ENCODE measurements around the gene RAB1B. TPM values are rescaled to one million over a fixed set of nuclear protein-coding genes. Genes with fewer than 3 reads are reported as not detected.

Gene RAB1B
- total RNA-seq, 4 donors from 2014 or later: 97.2 to 163 (median 132) TPM

DNA sequence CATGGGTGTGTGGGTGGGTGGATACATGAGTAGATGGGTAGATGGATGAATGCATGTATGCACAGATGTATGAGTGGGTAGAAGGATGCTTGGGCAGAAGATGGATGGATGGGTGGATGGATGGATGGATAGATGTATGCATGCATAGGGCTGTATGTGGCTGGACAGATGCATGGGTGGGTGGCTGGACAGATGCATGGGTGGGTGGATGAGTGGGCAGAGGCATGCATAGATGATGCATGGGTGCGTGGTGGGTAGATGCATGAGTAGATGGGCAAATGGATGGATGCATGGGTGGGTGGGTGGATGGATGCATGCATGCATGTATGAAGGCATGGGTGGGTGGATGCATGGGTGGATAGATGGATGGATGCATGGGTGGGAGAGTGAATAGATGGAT, 55.2 kb downstream of the RAB1B start:
- WGBS: 97% methylated on average over 1 of the region's 1 CpG
- DNase-seq (ENCODE audit: extremely low spot score): no peak
- no peaks in the 10 kb centered on the region for H3K27me3 ChIP-seq

DNA sequence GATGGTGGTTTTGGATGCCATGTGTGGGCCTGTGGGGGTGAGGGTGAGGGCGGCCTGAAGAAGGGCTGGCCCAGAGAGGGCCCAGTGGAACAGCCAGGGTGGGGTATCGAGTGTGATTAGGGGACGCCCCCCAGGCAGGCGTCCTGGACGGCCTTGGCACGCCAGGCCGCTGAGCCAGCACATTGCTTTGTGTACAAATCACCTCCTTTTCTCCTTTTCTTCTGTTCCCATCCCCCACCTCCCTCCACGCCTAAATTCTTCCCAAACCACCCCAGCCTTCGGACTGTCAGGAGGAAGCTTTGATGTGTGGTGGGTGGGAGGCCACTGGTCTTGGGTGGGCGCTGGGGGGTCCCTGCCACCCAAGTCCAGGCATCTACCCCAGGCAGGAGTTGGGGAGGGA, 56.2 kb downstream of the RAB1B start:
- Histone ChIP-seq H3K9me3 (no peaks in the 10 kb centered on the region), H3K4me1 (peaks cover 34 to 45% (median 45%) of the 10 kb centered on the region in 4 donors), H3K36me3 (no peaks in the 10 kb centered on the region), H3K27ac (replicated peaks in 1 of 4) (no peak overlapping the region), H3K4me3 (no peak overlapping the region), H3K27me3 (no peaks in the 10 kb centered on the region)
- TF ChIP-seq POLR2A (IDR thresholded peaks at IDR 0.05; ENCODE audit: low read depth) (no peak), POLR2AphosphoS5 (IDR thresholded peaks at IDR 0.05) (no peak), EP300 (IDR thresholded peaks at IDR 0.05) (no peak)
- TF ChIP-seq, protein P1, sequence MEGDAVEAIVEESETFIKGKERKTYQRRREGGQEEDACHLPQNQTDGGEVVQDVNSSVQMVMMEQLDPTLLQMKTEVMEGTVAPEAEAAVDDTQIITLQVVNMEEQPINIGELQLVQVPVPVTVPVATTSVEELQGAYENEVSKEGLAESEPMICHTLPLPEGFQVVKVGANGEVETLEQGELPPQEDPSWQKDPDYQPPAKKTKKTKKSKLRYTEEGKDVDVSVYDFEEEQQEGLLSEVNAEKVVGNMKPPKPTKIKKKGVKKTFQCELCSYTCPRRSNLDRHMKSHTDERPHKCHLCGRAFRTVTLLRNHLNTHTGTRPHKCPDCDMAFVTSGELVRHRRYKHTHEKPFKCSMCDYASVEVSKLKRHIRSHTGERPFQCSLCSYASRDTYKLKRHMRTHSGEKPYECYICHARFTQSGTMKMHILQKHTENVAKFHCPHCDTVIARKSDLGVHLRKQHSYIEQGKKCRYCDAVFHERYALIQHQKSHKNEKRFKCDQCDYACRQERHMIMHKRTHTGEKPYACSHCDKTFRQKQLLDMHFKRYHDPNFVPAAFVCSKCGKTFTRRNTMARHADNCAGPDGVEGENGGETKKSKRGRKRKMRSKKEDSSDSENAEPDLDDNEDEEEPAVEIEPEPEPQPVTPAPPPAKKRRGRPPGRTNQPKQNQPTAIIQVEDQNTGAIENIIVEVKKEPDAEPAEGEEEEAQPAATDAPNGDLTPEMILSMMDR (IDR thresholded peaks at IDR 0.05): no peak
- no peak for DNase-seq (ENCODE audit: extremely low spot score)
- WGBS: 67% methylated on average over 9 of the region's 10 CpGs
- intact Hi-C loops (cut with DNase I): no loop called here

More for the DNA sequence above, 55.2 kb downstream of the RAB1B start:
- TF ChIP-seq POLR2AphosphoS5 (IDR thresholded peaks at IDR 0.05) (no peak), EP300 (IDR thresholded peaks at IDR 0.05) (no peak), POLR2A (IDR thresholded peaks at IDR 0.05; ENCODE audit: low read depth) (no peak)
- TF ChIP-seq, protein P1 (IDR thresholded peaks at IDR 0.05): no peak
- intact Hi-C loops (cut with DNase I): no loop called here
- Histone ChIP-seq H3K27ac (replicated peaks in 1 of 4) (no peak overlapping the region), H3K4me1 (peaks cover 31 to 51% (median 45%) of the 10 kb centered on the region in 4 donors), H3K9me3 (no peaks in the 10 kb centered on the region), H3K4me3 (no peak overlapping the region), H3K36me3 (no peaks in the 10 kb centered on the region)

DNA sequence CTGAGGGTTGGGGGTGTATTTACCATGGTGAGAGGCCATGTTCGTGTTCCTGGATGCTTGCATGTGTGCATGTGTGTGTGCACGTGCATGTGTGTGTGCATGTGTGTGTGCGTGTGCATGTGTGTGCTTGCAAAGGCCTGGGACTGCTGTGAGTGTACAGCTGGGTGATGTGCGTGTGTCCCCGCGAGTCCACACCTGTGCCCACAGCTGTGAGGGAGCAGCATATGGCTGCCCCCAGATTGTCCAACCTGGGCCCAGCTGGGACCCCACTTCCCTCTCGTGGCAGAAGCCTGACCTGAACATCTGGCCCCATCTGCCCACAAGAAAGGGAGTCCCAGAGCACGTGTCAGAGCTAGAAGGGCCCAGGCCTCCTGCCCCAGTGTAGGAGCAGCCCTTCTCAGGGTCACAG, 56.8 kb downstream of the RAB1B start:
- 89% methylated on average over 6 of the region's 8 CpGs for WGBS
- no peak overlapping the region for H3K4me3 ChIP-seq
- intact Hi-C loops (cut with DNase I): no loop called here
- no peaks in the 10 kb centered on the region for H3K9me3 ChIP-seq
- H3K4me1 ChIP-seq: peaks cover 34 to 45% (median 45%) of the 10 kb centered on the region in 4 donors
- TF ChIP-seq POLR2A (IDR thresholded peaks at IDR 0.05; ENCODE audit: low read depth) (no peak), EP300 (IDR thresholded peaks at IDR 0.05) (no peak), POLR2AphosphoS5 (IDR thresholded peaks at IDR 0.05) (no peak)
- TF ChIP-seq, protein P1 (IDR thresholded peaks at IDR 0.05): no peak
- H3K36me3 ChIP-seq: no peaks in the 10 kb centered on the region
- H3K27me3 ChIP-seq: no peaks in the 10 kb centered on the region
- peak overlapping the region in 3 of 4 donors; percentile 66 to 78 (median 71) for H3K27ac ChIP-seq (replicated peaks in 1 of 4)
- no peak for DNase-seq (ENCODE audit: extremely low spot score)

DNA sequence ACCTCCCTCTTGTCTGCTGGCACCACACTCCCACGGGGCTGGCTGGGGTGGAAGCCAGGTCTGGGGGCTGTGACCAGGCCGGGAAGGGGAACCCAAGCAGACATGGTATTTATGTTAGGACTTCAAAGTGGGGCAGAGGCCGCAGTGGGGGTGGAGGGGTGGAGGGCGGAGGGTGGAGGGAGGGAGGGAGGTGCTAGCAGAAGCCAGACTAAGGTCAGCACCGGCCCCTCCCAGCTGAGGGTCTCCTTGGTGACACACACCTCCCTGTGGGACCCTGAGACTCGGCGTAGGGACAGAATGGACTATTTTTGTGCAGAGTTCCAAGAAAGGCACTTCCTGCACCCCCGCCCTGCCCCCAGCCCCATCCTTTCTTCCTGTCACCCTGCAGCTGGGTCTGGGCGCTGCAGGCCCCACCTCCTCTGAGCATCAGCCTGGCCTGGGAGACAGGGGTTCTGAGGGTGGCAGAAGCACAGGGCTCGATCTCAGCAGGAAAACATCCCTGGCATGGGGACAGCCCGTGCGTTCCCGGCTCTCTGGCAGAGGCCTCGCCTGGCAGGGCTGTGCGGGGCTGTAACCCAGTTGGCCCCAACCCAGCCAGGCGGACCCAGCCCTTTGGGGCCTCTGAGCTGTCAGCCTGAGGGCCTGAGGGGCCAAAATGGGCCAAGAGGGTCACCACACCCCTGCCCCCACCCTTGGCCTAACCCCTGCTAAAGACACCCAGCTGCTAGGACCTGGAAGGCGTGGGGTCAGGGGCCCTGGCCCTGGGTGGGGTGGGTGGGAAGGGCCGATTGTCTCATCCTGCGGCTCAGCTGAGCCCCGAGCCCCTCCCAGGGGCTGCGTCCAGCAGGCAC, 58.0 kb downstream of the RAB1B start:
- 41% methylated on average over 6 of the region's 21 CpGs for whole genome bisulfite sequencing
- Histone ChIP-seq H3K4me3 (no peak overlapping the region), H3K27ac (replicated peaks in 1 of 4) (peak overlapping the region; percentile 52 to 78 (median 68)), H3K4me1 (peaks cover 34 to 45% (median 44%) of the 10 kb centered on the region in 4 donors), H3K27me3 (no peaks in the 10 kb centered on the region), H3K36me3 (no peaks in the 10 kb centered on the region), H3K9me3 (no peaks in the 10 kb centered on the region)
- no peak for DNase-seq (ENCODE audit: extremely low spot score)
- intact Hi-C loops (cut with DNase I): no loop called here
- TF ChIP-seq POLR2A (IDR thresholded peaks at IDR 0.05; ENCODE audit: low read depth) (no peak), POLR2AphosphoS5 (IDR thresholded peaks at IDR 0.05) (peak; percentile 5 to 32)

Other genes with a start within 250 kb of the RAB1B start
- under 1 TPM in 1 of 4 donors, not detected in 3; 0.52 TPM for gene CATSPER1, start 242.2 kb upstream of the RAB1B start, total RNA-seq
- 1 to 10 TPM in 3 of 4 donors, under 1 TPM in 1; 0.83 to 7.4 (median 3.3) TPM for gene GAL3ST3, start 219.5 kb upstream of the RAB1B start, total RNA-seq
- 100 to 1,000 TPM; 117 to 160 (median 137) TPM for gene SF3B2, start 216.3 kb upstream of the RAB1B start, total RNA-seq
- gene PACS1, start 198.4 kb upstream of the RAB1B start, total RNA-seq: 10 to 100 TPM; 37.1 to 97.8 (median 54.3) TPM
- gene KLC2, start 10.9 kb upstream of the RAB1B start, total RNA-seq: 10 to 100 TPM; 24.7 to 53.5 (median 36.7) TPM
- gene CNIH2, start 9.5 kb downstream of the RAB1B start, total RNA-seq: under 1 TPM in 1 of 4 donors, not detected in 3; 0.40 TPM
- gene YIF1A, start 20.5 kb downstream of the RAB1B start, total RNA-seq: 10 to 100 TPM; 57.7 to 92.5 (median 85.4) TPM
- under 1 TPM; 0.42 to 0.71 (median 0.54) TPM for gene TMEM151A, start 23.3 kb downstream of the RAB1B start, total RNA-seq
- 10 to 100 TPM; 23.0 to 83.8 (median 33.0) TPM for gene CD248, start 48.4 kb downstream of the RAB1B start, total RNA-seq
- 1 to 10 TPM; 3.1 to 6.6 (median 4.5) TPM for gene RIN1, start 67.8 kb downstream of the RAB1B start, total RNA-seq
- 10 to 100 TPM; 22.8 to 35.1 (median 34.1) TPM for gene BRMS1, start 76.5 kb downstream of the RAB1B start, total RNA-seq
- 10 to 100 TPM; 32.0 to 71.4 (median 50.0) TPM for gene B4GAT1, start 79.0 kb downstream of the RAB1B start, total RNA-seq
- gene SLC29A2, start 103.1 kb downstream of the RAB1B start, total RNA-seq: 1 to 10 TPM in 3 of 4 donors, under 1 TPM in 1; 0.50 to 3.6 (median 1.7) TPM
- gene NPAS4, start 152.4 kb downstream of the RAB1B start, total RNA-seq: 1 to 10 TPM; 1.2 to 2.9 (median 1.5) TPM
- 10 to 100 TPM; 46.1 to 51.5 (median 48.7) TPM for gene MRPL11, start 170.2 kb downstream of the RAB1B start, total RNA-seq
- gene PELI3, start 198.3 kb downstream of the RAB1B start, total RNA-seq: 10 to 100 TPM; 28.7 to 50.4 (median 37.7) TPM
- gene DPP3, start 211.8 kb downstream of the RAB1B start, total RNA-seq: 10 to 100 TPM; 17.8 to 33.3 (median 20.2) TPM
- 10 to 100 TPM; 68.1 to 78.5 (median 73.1) TPM for gene BBS1, start 242.0 kb downstream of the RAB1B start, total RNA-seq